HepG2 (cell line): Measurements from ENCODE around the gene SLC22A23. TPM values are rescaled to one million over a fixed set of nuclear protein-coding genes. Genes with fewer than 3 reads are reported as not detected.

Experiments
- ATAC-seq: fragments of 200-7000 bp; cut with Tn5 transposase; 3 replicates; pipeline ENCODE4 v1.9.1; 2020; ENCODE audit warnings: mild to moderate bottlenecking, moderate library complexity
- BruUV-seq: library from RNA; stranded (reverse); fragments of 400-500 nt; replicated peaks from 2 replicates; lab custom pipeline; 2021; lab: Mats Ljungman, UMichigan
- CTCF ChIA-PET: fragments of 300-600 bp; formaldehyde crosslinking; extraction: SDS; loops from one replicate; lab custom pipeline; 2021; ENCODE audit warnings: low total read pairs, inconsistent platforms, low intra/inter-chr PET ratio; lab: Yijun Ruan, JAX
- POLR2A ChIA-PET: fragments of 350-600 bp; sonication (Branson Sonifier 250); formaldehyde crosslinking; loops from one replicate; lab custom pipeline; 2020; ENCODE audit warnings: antibody characterized with exemption, inconsistent platforms; lab: Yijun Ruan, JAX
- DNase-seq: peaks from one replicate; pipeline ENCODE4 v3.0.0-alpha.2; 2015; ENCODE audit warnings: low spot score
- FAIRE-seq: peaks from 3 replicates; lab custom pipeline; 2011; peaks lifted over from hg19 to GRCh38; lab: Jason Lieb, UNC
- H2AFZ ChIP-seq: one replicate; pipeline ENCODE4 v1.6.1; 2011; ENCODE audit warnings: low read length, inconsistent platforms
- H3K27ac ChIP-seq: fragments of 300-600 bp; 3 replicates; pipeline ENCODE4 v1.8.0; 2011; ENCODE audit warnings: mixed run types, mild to moderate bottlenecking, mixed read lengths, low read length, inconsistent platforms; ENCODE audit not compliant: insufficient read depth; ENCODE audit errors: extremely low read length
- H3K27me3 ChIP-seq, 2 experiments: fragments of 200-600 bp in 1 of 2; 2 replicates in 1 of 2; 3 replicates in 1 of 2; pipeline versions ENCODE4 v1.6.0 to v1.8.0; 2011; ENCODE audit warnings: low read length in 2 of 2, mild to moderate bottlenecking in 2 of 2, moderate library complexity in 2 of 2, inconsistent platforms in 1 of 2; ENCODE audit not compliant: insufficient read depth in 2 of 2, control insufficient read depth in 1 of 2
- H3K36me3 ChIP-seq, 2 experiments: fragments of 200-600 bp in 1 of 2; replicated peaks in 1 of 2; 2 replicates in 1 of 2; 3 replicates in 1 of 2; pipeline versions ENCODE4 v1.5.1 to v1.8.0; 2011; ENCODE audit warnings: low read length in 2 of 2, inconsistent platforms in 1 of 2; ENCODE audit not compliant: insufficient read depth in 2 of 2, control insufficient read depth in 1 of 2
- H3K4me1 ChIP-seq: 2 replicates; pipeline ENCODE4 v1.5.1; 2012; ENCODE audit warnings: low read length, inconsistent platforms; ENCODE audit not compliant: insufficient read depth
- H3K4me2 ChIP-seq: 2 replicates; pipeline ENCODE4 v1.6.0; 2011; ENCODE audit warnings: low read depth, low read length, inconsistent platforms
- H3K4me3 ChIP-seq, 3 experiments: fragments of 200-600 bp in 1 of 3; sonication (generic), shearing (Covaris generic) in 1 of 3; replicated peaks in 1 of 3; 2 replicates each; pipeline ENCODE4 v1.5.1; 2011 to 2016; ENCODE audit warnings: low read length in 3 of 3, inconsistent platforms in 2 of 3, low read depth in 2 of 3, mild to moderate bottlenecking in 2 of 3, control low read depth in 1 of 3, mixed read lengths in 1 of 3; ENCODE audit not compliant: insufficient read depth in 1 of 3
- H3K79me2 ChIP-seq: one replicate; pipeline ENCODE4 v1.6.1; 2011; ENCODE audit warnings: low read length, inconsistent platforms; ENCODE audit not compliant: insufficient read depth
- H3K9ac ChIP-seq: 2 replicates; pipeline ENCODE4 v1.6.0; 2011; ENCODE audit warnings: mild to moderate bottlenecking, low read depth, low read length, inconsistent platforms; ENCODE audit not compliant: insufficient read depth
- H3K9me3 ChIP-seq: 2 replicates; pipeline ENCODE4 v1.5.1; 2012; ENCODE audit warnings: mild to moderate bottlenecking, low read length
- H4K20me1 ChIP-seq: 2 replicates; pipeline ENCODE4 v1.6.0; 2011; ENCODE audit warnings: inconsistent platforms, mild to moderate bottlenecking, low read length, moderate library complexity; ENCODE audit not compliant: insufficient read depth
- ATF7 ChIP-seq, 2 experiments: fragments of 450-650 bp in 1 of 2; sonication (generic) in 1 of 2; formaldehyde crosslinking in 1 of 2; IDR thresholded peaks; 2 replicates each; pipeline versions ENCODE4 v1.4.0 to v1.6.1; 2016 to 2020; ENCODE audit warnings: antibody characterized with exemption in 1 of 2, mild to moderate bottlenecking in 1 of 2, missing genetic modification reagents in 1 of 2
- HNRNPUL1 ChIP-seq: fragments of 200-400 bp; formaldehyde crosslinking; IDR thresholded peaks from 2 replicates; pipeline ENCODE4 v1.6.1; 2017; ENCODE audit warnings: low read depth, mild to moderate bottlenecking, low read length, moderate library complexity
- ZNF318 ChIP-seq: sonication (generic); formaldehyde crosslinking; IDR thresholded peaks from 2 replicates; pipeline ENCODE4 v1.4.0; 2020; ENCODE audit warnings: mild to moderate bottlenecking, missing genetic modification reagents
- ZNF496 ChIP-seq: sonication (generic); formaldehyde crosslinking; IDR thresholded peaks from 2 replicates; pipeline ENCODE4 v1.8.1; 2023; ENCODE audit warnings: mild to moderate bottlenecking, moderate library complexity, missing genetic modification reagents; ENCODE audit not compliant: insufficient replicate concordance
- ZNF639 ChIP-seq: conservative IDR thresholded peaks from 2 replicates; pipeline ENCODE4 v1.6.1; 2018; ENCODE audit warnings: missing genetic modification reagents
- ZNF687 ChIP-seq: sonication (generic); formaldehyde crosslinking; IDR thresholded peaks from 2 replicates; pipeline ENCODE4 v1.5.1; 2020; ENCODE audit warnings: mild to moderate bottlenecking, missing genetic modification reagents, moderate library complexity
- WGBS: methylation state at CpG from one replicate; pipeline ENCODE4 v1.1.6; 2017; ENCODE audit warnings: low lambda C conversion rate; 5-methylcytosine and 5-hydroxymethylcytosine counted together
- in situ Hi-C: cut with HindIII; loops from 2 replicates; pipeline ENCODE4 v1.10.0; 2017; ENCODE audit warnings: low pct_unique_long_range_greater_than_20kb; ENCODE audit not compliant: extremely low pct_ligation_motif_present
- intact Hi-C: fragments of 100-400 bp; cut with micrococcal nuclease; formaldehyde crosslinking; loops from one replicate; pipeline ENCODE4 v1.10.0; 2022; ENCODE audit not compliant: unreplicated experiment
- polyA plus RNA-seq, 8 experiments: library from polyadenylated mRNA; depleted of rRNA in 3 of 8; stranded (reverse) in 7 of 8; unstranded in 1 of 8; fragments of >200 nt; fragmentation: Illumina TruSeq in 4 of 8; extraction: Trizol in 4 of 8; gene quantifications; 2 replicates each; pipeline versions ENCODE4 v1.2.1 to v1.2.3, GENCODE V29; 2011 to 2016; ENCODE audit warnings: low read depth in 4 of 8, missing spikeins in 1 of 8, mixed read lengths in 1 of 8; ENCODE audit not compliant: insufficient read depth in 1 of 8
- total RNA-seq, 5 experiments: library from RNA; depleted of rRNA; stranded (reverse); fragments of >200 nt; fragmentation: Illumina TruSeq; extraction: Trizol; gene quantifications; 2 replicates each; pipeline ENCODE4 v1.2.3, GENCODE V29; 2016; ENCODE audit warnings: low read depth in 1 of 5

The SLC22A23 gene
- total and polyA plus RNA-seq, 2 of the 13 experiments (the other 11 are each of a cell fraction or from before 2014, with no cell fraction given), result 11.8 to 17.5 TPM

- no peak for DNase-seq
- no peak overlapping the region for H3K4me2 ChIP-seq
- intact Hi-C loops (no loop called here), in situ Hi-C loops (no loop called here)
- no peaks in the 10 kb centered on the region for H4K20me1 ChIP-seq
- peaks cover 25 to 69% of the 10 kb centered on the region in 2 experiments for H3K36me3 ChIP-seq
- no peaks in the 10 kb centered on the region for H3K27me3 ChIP-seq
- ATAC-seq, result no peak
- no peak overlapping the region for H3K4me3 ChIP-seq
- no peaks in the 10 kb centered on the region for H3K9me3 ChIP-seq
- no peak overlapping the region for H3K27ac ChIP-seq
- H3K4me1 ChIP-seq, result peaks cover 34% of the 10 kb centered on the region
- FAIRE-seq, result no peak
- peaks cover 63% of the 10 kb centered on the region for H3K79me2 ChIP-seq
- ChIA-PET CTCF (no interaction called here), POLR2A (interaction anchor here (1.8 kb wide), 1 partner anchor 14 kb away, joined by 4 read pairs; no protein-coding TSS in a partner anchor)
- no peak overlapping the region for H3K9ac ChIP-seq
- 97% methylated on average over 15 of the region's 15 CpGs for WGBS
- H2AFZ ChIP-seq, result no peak overlapping the region
- no TSS peak for BruUV-seq
- TF ChIP-seq ZNF639 (CRISPR knock-in tag), result no peak
- no peak for TF ChIP-seq ZNF496
- TF ChIP-seq ZNF687 (CRISPR knock-in tag), result 0 out of 2 replicates have a peak, but pooled peaks have one; percentile 11
- TF ChIP-seq ZNF318, result 0 out of 2 replicates have a peak, but pooled peaks have one; percentile 44
- TF ChIP-seq HNRNPUL1, result no peak
- TF ChIP-seq ATF7 (IDR thresholded peaks at IDR 0.05), result peak; percentile 85
- no peak for TF ChIP-seq ATF7 (CRISPR knock-in tag; IDR thresholded peaks at IDR 0.05)
Observed at GRCh38 chr6:3389390-3390167, 67.3 kb downstream of the SLC22A23 start.
